Measurements from ENCODE around the gene ARIH1. TPM values are rescaled to one million over a fixed set of nuclear protein-coding genes. Genes with fewer than 3 reads are reported as not detected.

ARIH1 gene
- total RNA-seq, 2 experiments from 2014 or later = 127 to 137 TPM

DNA sequence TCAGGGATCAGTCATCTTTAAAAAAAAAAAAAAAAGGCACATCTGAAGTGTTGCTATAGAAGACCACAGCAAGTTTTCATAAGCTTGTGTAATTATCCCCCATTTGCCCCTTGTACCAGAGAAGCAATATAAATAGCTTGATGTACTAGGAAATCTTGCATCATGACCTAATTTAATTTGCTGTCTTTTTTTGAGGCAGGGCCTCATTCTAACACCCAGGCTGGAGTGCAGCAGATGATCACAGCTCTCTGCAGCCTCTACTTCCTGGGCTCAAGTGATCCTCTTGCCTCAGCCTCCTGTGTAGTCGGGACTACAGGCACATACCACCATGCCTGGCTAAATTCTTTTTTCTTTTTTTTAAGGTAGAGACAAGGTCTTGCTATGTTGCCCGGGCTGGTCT, 88.7 kb downstream of the ARIH1 start:
- CTCF ChIA-PET = interaction anchor here (0.7 kb wide), 1 partner anchor 1877 kb away, joined by 3 read pairs; no protein-coding TSS in a partner anchor
- H3K27me3 Mint-ChIP-seq = no peaks in the 10 kb centered on the region
- no peaks in the 10 kb centered on the region for H3K9me3 Mint-ChIP-seq
- POLR2A ChIA-PET = no interaction called here
- peaks cover 33% of the 10 kb centered on the region for H3K36me3 Mint-ChIP-seq (ENCODE audit: low read depth)
- peaks cover 5% of the 10 kb centered on the region for H3K4me1 Mint-ChIP-seq
- no peak overlapping the region for H3K4me3 Mint-ChIP-seq
- DNase-seq = no peak
- no peak overlapping the region for H3K27ac Mint-ChIP-seq

DNA sequence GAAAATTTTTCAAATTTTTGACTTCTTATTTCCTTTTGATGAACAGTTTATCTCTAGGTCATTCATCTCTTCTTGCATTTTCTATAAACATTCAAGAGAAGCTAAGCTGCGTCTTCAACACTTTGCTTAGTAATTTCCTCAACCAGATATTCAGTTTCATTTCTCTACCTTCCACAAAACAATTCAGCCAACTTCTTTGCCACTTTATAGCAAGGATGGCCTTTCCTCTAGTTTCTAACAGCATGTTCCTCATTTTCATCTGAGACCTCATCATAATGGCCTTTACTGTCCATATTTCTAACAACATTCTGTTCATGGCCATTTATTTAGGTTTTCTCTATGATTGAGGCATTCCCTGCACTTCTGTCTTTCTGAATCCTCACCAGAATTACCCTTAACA, 90.0 kb downstream of the ARIH1 start:
- Mint-ChIP-seq H3K36me3 (ENCODE audit: low read depth) (peaks cover 30% of the 10 kb centered on the region), H3K4me1 (peaks cover 5% of the 10 kb centered on the region), H3K27ac (no peak overlapping the region), H3K4me3 (no peak overlapping the region), H3K27me3 (no peaks in the 10 kb centered on the region), H3K9me3 (no peaks in the 10 kb centered on the region)
- ChIA-PET CTCF (no interaction called here), POLR2A (no interaction called here)
- no peak for DNase-seq

DNA sequence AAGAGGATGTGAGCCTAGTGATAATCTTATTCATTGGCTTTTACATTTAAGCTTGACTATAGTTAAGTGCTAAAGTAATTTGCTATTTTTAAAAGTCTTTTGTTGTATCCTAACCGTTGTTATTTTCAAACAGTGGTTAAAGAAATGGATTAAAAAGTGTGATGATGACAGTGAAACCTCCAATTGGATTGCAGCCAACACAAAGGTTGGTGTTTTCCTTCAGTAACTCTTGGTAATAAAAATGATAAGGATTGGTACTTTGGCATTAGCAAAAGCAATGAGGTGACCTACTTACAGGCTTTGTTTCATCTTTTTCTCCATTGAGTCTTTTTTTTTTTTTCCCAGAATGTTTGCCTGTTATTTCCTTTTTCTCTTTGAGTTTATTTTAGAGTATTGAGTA, 92.8 kb downstream of the ARIH1 start:
- CTCF ChIA-PET = interaction anchor here (0.6 to 1.5 kb wide), 3 partner anchors 14 to 398 kb away, joined by 3 to 4 read pairs (median 3); no protein-coding TSS in a partner anchor
- Mint-ChIP-seq H3K27ac (no peak overlapping the region), H3K36me3 (ENCODE audit: low read depth) (peaks cover 40% of the 10 kb centered on the region), H3K9me3 (no peaks in the 10 kb centered on the region), H3K4me1 (peaks cover 5% of the 10 kb centered on the region), H3K27me3 (no peaks in the 10 kb centered on the region), H3K4me3 (no peak overlapping the region)
- DNase-seq = no peak
- POLR2A ChIA-PET = no interaction called here

GRCh38 chr15:72570059-72570458, 95.9 kb downstream of the ARIH1 start:
- CTCF ChIA-PET = no interaction called here

GRCh38 chr15:72579814-72580213, 105.7 kb downstream of the ARIH1 start:
- Mint-ChIP-seq H3K4me1 (no peaks in the 10 kb centered on the region), H3K27ac (no peak overlapping the region), H3K27me3 (no peaks in the 10 kb centered on the region), H3K4me3 (no peak overlapping the region), H3K9me3 (peaks cover 12% of the 10 kb centered on the region), H3K36me3 (ENCODE audit: low read depth) (peaks cover 51% of the 10 kb centered on the region)
- CTCF ChIA-PET = no interaction called here
- DNase-seq = no peak
- POLR2A ChIA-PET = no interaction called here

More at GRCh38 chr15:72570059-72570458, 95.9 kb downstream of the ARIH1 start:
- H3K27ac Mint-ChIP-seq = no peak overlapping the region
- no peaks in the 10 kb centered on the region for H3K27me3 Mint-ChIP-seq
- POLR2A ChIA-PET = no interaction called here
- no peak for DNase-seq
- H3K9me3 Mint-ChIP-seq = no peaks in the 10 kb centered on the region
- no peak overlapping the region for H3K4me3 Mint-ChIP-seq
- H3K4me1 Mint-ChIP-seq = no peaks in the 10 kb centered on the region
- H3K36me3 Mint-ChIP-seq (ENCODE audit: low read depth) = peaks cover 29% of the 10 kb centered on the region

GRCh38 chr15:72584006-72584405, 109.9 kb downstream of the ARIH1 start:
- Mint-ChIP-seq H3K36me3 (ENCODE audit: low read depth) (peaks cover 31% of the 10 kb centered on the region), H3K9me3 (peaks cover 4% of the 10 kb centered on the region), H3K27me3 (no peaks in the 10 kb centered on the region), H3K4me1 (no peaks in the 10 kb centered on the region), H3K4me3 (no peak overlapping the region), H3K27ac (no peak overlapping the region)
- no peak for DNase-seq
- ChIA-PET POLR2A (no interaction called here), CTCF (no interaction called here)

GRCh38 chr15:72585025-72585424, 110.9 kb downstream of the ARIH1 start:
- ChIA-PET POLR2A (no interaction called here), CTCF (interaction anchor here (0.6 kb wide), 1 partner anchor 90 kb away, joined by 3 read pairs; no protein-coding TSS in a partner anchor)
- H3K4me1 Mint-ChIP-seq = no peaks in the 10 kb centered on the region
- no peaks in the 10 kb centered on the region for H3K9me3 Mint-ChIP-seq
- H3K4me3 Mint-ChIP-seq = no peak overlapping the region
- H3K36me3 Mint-ChIP-seq (ENCODE audit: low read depth) = peaks cover 25% of the 10 kb centered on the region
- no peaks in the 10 kb centered on the region for H3K27me3 Mint-ChIP-seq
- no peak for DNase-seq
- no peak overlapping the region for H3K27ac Mint-ChIP-seq

- H3K36me3 Mint-ChIP-seq (ENCODE audit: low read depth) = peaks cover 22% of the 10 kb centered on the region
- H3K4me1 Mint-ChIP-seq = no peaks in the 10 kb centered on the region
- H3K27ac Mint-ChIP-seq = no peak overlapping the region
- no peak for DNase-seq
- H3K27me3 Mint-ChIP-seq = no peaks in the 10 kb centered on the region
- CTCF ChIA-PET = no interaction called here
- POLR2A ChIA-PET = no interaction called here
- H3K4me3 Mint-ChIP-seq = no peak overlapping the region
- no peaks in the 10 kb centered on the region for H3K9me3 Mint-ChIP-seq
Measured at GRCh38 chr15:72585476-72586058, 111.4 kb downstream of the ARIH1 start.

GRCh38 chr15:72588096-72588495, 114.0 kb downstream of the ARIH1 start:
- H3K4me1 Mint-ChIP-seq = no peaks in the 10 kb centered on the region
- no peak for DNase-seq
- H3K36me3 Mint-ChIP-seq (ENCODE audit: low read depth) = peaks cover 14% of the 10 kb centered on the region
- no peak overlapping the region for H3K4me3 Mint-ChIP-seq
- no peaks in the 10 kb centered on the region for H3K9me3 Mint-ChIP-seq
- ChIA-PET CTCF (no interaction called here), POLR2A (no interaction called here)
- H3K27me3 Mint-ChIP-seq = no peaks in the 10 kb centered on the region
- H3K27ac Mint-ChIP-seq = no peak overlapping the region

DNA sequence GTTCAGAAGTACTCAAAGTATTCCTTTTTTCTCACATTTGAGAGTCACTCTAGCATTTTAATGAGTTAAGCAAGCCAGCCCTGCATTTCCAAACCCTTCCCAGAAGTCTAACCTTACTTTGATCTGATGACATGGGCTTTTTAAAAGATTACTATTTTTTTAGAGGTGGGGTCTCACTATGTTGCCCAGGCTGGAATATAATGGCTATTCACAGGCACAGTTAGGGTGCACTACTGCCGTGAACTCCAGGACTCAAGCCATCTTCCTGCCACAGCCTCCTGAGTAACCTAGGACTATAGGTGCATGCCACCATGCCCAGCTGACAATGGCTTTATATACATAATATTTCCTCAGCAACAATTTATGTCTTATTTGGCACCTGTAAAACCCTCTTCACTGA, 116.3 kb downstream of the ARIH1 start:
- H3K9me3 Mint-ChIP-seq = no peaks in the 10 kb centered on the region
- no peaks in the 10 kb centered on the region for H3K27me3 Mint-ChIP-seq
- H3K4me1 Mint-ChIP-seq = no peaks in the 10 kb centered on the region
- no peak for DNase-seq
- no peak overlapping the region for H3K27ac Mint-ChIP-seq
- ChIA-PET CTCF (no interaction called here), POLR2A (no interaction called here)
- H3K36me3 Mint-ChIP-seq (ENCODE audit: low read depth) = peaks cover 3% of the 10 kb centered on the region
- H3K4me3 Mint-ChIP-seq = no peak overlapping the region

DNA sequence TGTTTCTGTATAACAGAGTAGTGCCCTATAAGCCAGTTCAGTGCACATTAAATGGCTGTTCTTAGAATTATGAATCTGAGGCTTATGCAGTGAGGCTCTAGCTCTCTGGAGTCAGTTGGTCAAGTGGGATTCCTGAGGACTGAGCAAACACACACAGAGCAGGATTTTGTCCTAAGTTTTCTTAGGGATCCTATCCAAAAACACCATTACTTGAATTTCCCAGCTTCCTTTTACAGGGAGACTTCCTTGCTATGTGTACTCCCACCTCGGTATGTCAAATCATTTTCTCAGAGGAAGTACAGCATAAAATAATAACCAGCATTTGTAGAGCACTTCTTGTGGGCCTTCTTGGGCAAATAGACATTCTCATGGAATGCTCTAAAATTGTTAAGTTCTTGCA, 117.2 kb downstream of the ARIH1 start:
- peaks cover 3% of the 10 kb centered on the region for H3K36me3 Mint-ChIP-seq (ENCODE audit: low read depth)
- ChIA-PET POLR2A (interaction anchor here (0.7 kb wide), 1 partner anchor 1590 kb away, joined by 4 read pairs; no protein-coding TSS in a partner anchor), CTCF (interaction anchor here (0.7 kb wide), 1 partner anchor 19 kb away, joined by 5 read pairs; no protein-coding TSS in a partner anchor)
- no peak overlapping the region for H3K27ac Mint-ChIP-seq
- no peaks in the 10 kb centered on the region for H3K4me1 Mint-ChIP-seq
- no peaks in the 10 kb centered on the region for H3K27me3 Mint-ChIP-seq
- no peak for DNase-seq
- no peak overlapping the region for H3K4me3 Mint-ChIP-seq
- H3K9me3 Mint-ChIP-seq = no peaks in the 10 kb centered on the region

- no peak overlapping the region for H3K4me3 Mint-ChIP-seq
- no peak overlapping the region for H3K27ac Mint-ChIP-seq
- peaks cover 3% of the 10 kb centered on the region for H3K36me3 Mint-ChIP-seq (ENCODE audit: low read depth)
- H3K27me3 Mint-ChIP-seq = no peaks in the 10 kb centered on the region
- no peaks in the 10 kb centered on the region for H3K9me3 Mint-ChIP-seq
- H3K4me1 Mint-ChIP-seq = no peaks in the 10 kb centered on the region
- DNase-seq = no peak
- ChIA-PET CTCF (no interaction called here), POLR2A (no interaction called here)
Measured at GRCh38 chr15:72592097-72592496, 118.0 kb downstream of the ARIH1 start.

DNA sequence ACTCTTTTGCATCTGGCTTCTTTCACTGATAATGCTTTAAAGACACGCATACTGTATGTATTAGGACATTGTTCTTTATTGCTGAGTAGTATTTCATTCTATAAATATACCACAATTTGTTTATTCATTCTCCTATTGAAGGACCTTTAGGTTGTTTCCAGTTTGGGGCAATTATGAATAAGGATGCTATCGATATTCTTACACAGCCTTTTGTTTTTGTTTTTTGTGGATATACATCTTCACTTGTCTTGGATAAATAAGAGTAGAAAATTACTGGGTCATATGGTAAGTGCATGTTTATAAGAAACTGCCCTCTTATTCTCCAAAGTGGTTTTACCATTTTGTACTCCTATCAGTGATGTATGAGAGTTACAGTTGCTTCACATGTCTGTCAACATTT, 118.5 kb downstream of the ARIH1 start:
- no peaks in the 10 kb centered on the region for H3K9me3 Mint-ChIP-seq
- H3K4me3 Mint-ChIP-seq = no peak overlapping the region
- ChIA-PET POLR2A (no interaction called here), CTCF (no interaction called here)
- peaks cover 3% of the 10 kb centered on the region for H3K36me3 Mint-ChIP-seq (ENCODE audit: low read depth)
- DNase-seq = no peak
- no peak overlapping the region for H3K27ac Mint-ChIP-seq
- no peaks in the 10 kb centered on the region for H3K27me3 Mint-ChIP-seq
- no peaks in the 10 kb centered on the region for H3K4me1 Mint-ChIP-seq

DNA sequence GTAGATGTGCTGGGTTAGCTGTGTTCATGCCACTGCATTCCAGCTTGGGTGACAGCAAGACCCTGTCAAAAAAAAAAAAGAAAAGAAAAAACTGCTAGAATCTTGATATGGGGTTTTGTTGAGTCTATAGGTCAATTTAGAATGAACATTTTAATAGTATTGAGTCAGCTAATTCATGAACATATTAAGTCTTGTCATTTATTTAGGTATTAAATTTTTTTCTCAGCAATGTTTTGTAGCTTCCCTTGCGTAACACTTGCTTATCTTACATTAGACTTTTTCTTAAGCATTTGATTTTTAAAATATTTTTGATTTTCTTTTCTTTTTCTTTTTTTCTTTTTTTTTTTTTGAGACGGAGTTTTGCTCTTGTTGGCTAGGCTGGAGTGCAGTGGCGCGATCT, 119.7 kb downstream of the ARIH1 start:
- DNase-seq = no peak
- no peaks in the 10 kb centered on the region for H3K36me3 Mint-ChIP-seq (ENCODE audit: low read depth)

More for the DNA sequence above, 119.7 kb downstream of the ARIH1 start:
- Mint-ChIP-seq H3K27ac (no peak overlapping the region), H3K27me3 (no peaks in the 10 kb centered on the region), H3K4me3 (no peak overlapping the region), H3K9me3 (no peaks in the 10 kb centered on the region), H3K4me1 (no peaks in the 10 kb centered on the region)
- POLR2A ChIA-PET = interaction anchor here (0.6 kb wide), 1 partner anchor 144 kb away, joined by 4 read pairs; no protein-coding TSS in a partner anchor
- CTCF ChIA-PET = interaction anchor here (0.6 to 0.9 kb wide), 5 partner anchors 84 to 210 kb away, joined by 3 to 6 read pairs (median 4); no protein-coding TSS in a partner anchor

Measured in activated CD4-positive, alpha-beta T cell treated with anti-CD3 and anti-CD28 coated beads, Interleukin-2, amount 10 ng/mL, durations not matched to agents 7 days and 5 days (primary cell).